Measurements from ENCODE around the gene MGA.

MGA gene

GRCh38 chr15:41806291-41807181 is 146.3 kb downstream of the MGA start:
- no peak for DNase-seq (ENCODE audit: low read depth)

- no peak for DNase-seq (ENCODE audit: low read depth)
Measured at GRCh38 chr15:41809121-41809520, 148.9 kb downstream of the MGA start.

GRCh38 chr15:41809526-41810220 is 149.5 kb downstream of the MGA start:
- no peak for DNase-seq (ENCODE audit: low read depth)

GRCh38 chr15:41810651-41811431 is 150.6 kb downstream of the MGA start:
- no peak for DNase-seq (ENCODE audit: low read depth)

- DNase-seq (ENCODE audit: low read depth) = peak; percentile 53
Measured at GRCh38 chr15:41811432-41812195, 151.4 kb downstream of the MGA start.

- DNase-seq (ENCODE audit: low read depth) = no peak
Measured at GRCh38 chr15:41812820-41813375, 152.7 kb downstream of the MGA start.

GRCh38 chr15:41813426-41813825 is 153.2 kb downstream of the MGA start:
- no peak for DNase-seq (ENCODE audit: low read depth)

- no peak for DNase-seq (ENCODE audit: low read depth)
Measured at GRCh38 chr15:41814534-41814933, 154.3 kb downstream of the MGA start.

GRCh38 chr15:41816788-41817187 is 156.6 kb downstream of the MGA start:
- DNase-seq (ENCODE audit: low read depth) = no peak

GRCh38 chr15:41817327-41817726 is 157.1 kb downstream of the MGA start:
- no peak for DNase-seq (ENCODE audit: low read depth)

- no peak for DNase-seq (ENCODE audit: low read depth)
Measured at GRCh38 chr15:41817781-41818180, 157.6 kb downstream of the MGA start.

- no peak for DNase-seq (ENCODE audit: low read depth)
Measured at GRCh38 chr15:41819455-41820050, 159.3 kb downstream of the MGA start.

GRCh38 chr15:41820791-41821423 is 160.7 kb downstream of the MGA start:
- no peak for DNase-seq (ENCODE audit: low read depth)

GRCh38 chr15:41821831-41822230 is 161.6 kb downstream of the MGA start:
- no peak for DNase-seq (ENCODE audit: low read depth)

- DNase-seq (ENCODE audit: low read depth) = no peak
Measured at GRCh38 chr15:41822471-41822870, 162.3 kb downstream of the MGA start.
